H9 (cell line): ENCODE results near the gene RSPH3. TPM values are rescaled to one million over a fixed set of nuclear protein-coding genes. Genes with fewer than 3 reads are reported as not detected.

Experiments
- DNase-seq: peaks from one replicate; pipeline ENCODE4 v3.0.0-alpha.2; 2017
- H2AFZ ChIP-seq: one replicate; pipeline ENCODE4 v1.6.1; 2013; ENCODE audit warnings: mild to moderate bottlenecking, low read length, control low read depth, moderate library complexity
- H2AK5ac ChIP-seq: 2 replicates; pipeline ENCODE4 v1.6.1; 2013; ENCODE audit warnings: low read length, control low read depth, mixed read lengths; ENCODE audit not compliant: insufficient read length
- H2BK120ac ChIP-seq: one replicate; pipeline ENCODE4 v1.6.1; 2013; ENCODE audit warnings: low read depth, mild to moderate bottlenecking, low read length, control low read depth, inconsistent platforms; ENCODE audit not compliant: poor library complexity, severe bottlenecking
- H2BK12ac ChIP-seq: 2 replicates; pipeline ENCODE4 v1.6.1; 2013; ENCODE audit warnings: low read length, control low read depth, mixed read lengths, low read depth; ENCODE audit not compliant: insufficient read length
- H2BK15ac ChIP-seq: 2 replicates; pipeline ENCODE4 v1.6.1; 2013; ENCODE audit warnings: low read depth, low read length, control low read depth
- H2BK20ac ChIP-seq: one replicate; pipeline ENCODE4 v1.6.1; 2013; ENCODE audit warnings: low read depth, mild to moderate bottlenecking, low read length, control low read depth, inconsistent platforms; ENCODE audit not compliant: poor library complexity, severe bottlenecking
- H2BK5ac ChIP-seq: 2 replicates; pipeline ENCODE4 v1.6.1; 2013; ENCODE audit warnings: low read length, control low read depth, mixed read lengths; ENCODE audit not compliant: insufficient read length
- H3K14ac ChIP-seq: 2 replicates; pipeline ENCODE4 v1.6.1; 2013; ENCODE audit warnings: low read length, control low read depth; ENCODE audit not compliant: insufficient read depth
- H3K18ac ChIP-seq: 2 replicates; pipeline ENCODE4 v1.6.1; 2013; ENCODE audit warnings: low read depth, mild to moderate bottlenecking, mixed read lengths, low read length, control low read depth; ENCODE audit not compliant: insufficient read length
- H3K23ac ChIP-seq: 2 replicates; pipeline ENCODE4 v1.6.1; 2013; ENCODE audit warnings: low read length, control low read depth, mixed read lengths, low read depth; ENCODE audit not compliant: insufficient read length
- H3K23me2 ChIP-seq: 2 replicates; pipeline ENCODE4 v1.6.1; 2013; ENCODE audit warnings: low read depth, mild to moderate bottlenecking, mixed read lengths, low read length, control low read depth; ENCODE audit not compliant: insufficient read length, poor library complexity, severe bottlenecking
- H3K27ac ChIP-seq: 2 replicates; pipeline ENCODE4 v1.5.1; 2013; ENCODE audit warnings: low read length, control low read depth, mixed read lengths, low read depth; ENCODE audit not compliant: insufficient read length
- H3K27me3 ChIP-seq: 2 replicates; pipeline ENCODE4 v1.6.1; 2013; ENCODE audit warnings: low read length, control low read depth, inconsistent platforms; ENCODE audit not compliant: insufficient read depth
- H3K4ac ChIP-seq: 2 replicates; pipeline ENCODE4 v1.6.1; 2013; ENCODE audit warnings: low read depth, mild to moderate bottlenecking, control low read depth, inconsistent platforms, low read length, moderate library complexity
- H3K4me1 ChIP-seq: 2 replicates; pipeline ENCODE4 v1.6.1; 2013; ENCODE audit warnings: low read length, control low read depth, inconsistent platforms; ENCODE audit not compliant: insufficient read depth
- H3K4me2 ChIP-seq: 2 replicates; pipeline ENCODE4 v1.6.1; 2013; ENCODE audit warnings: low read length, control low read depth, mixed read lengths; ENCODE audit not compliant: insufficient read length, insufficient read depth
- H3K56ac ChIP-seq: 2 replicates; pipeline ENCODE4 v1.6.1; 2013; ENCODE audit warnings: low read depth, mild to moderate bottlenecking, mixed read lengths, low read length, control low read depth; ENCODE audit not compliant: insufficient read length
- H3K79me1 ChIP-seq: 2 replicates; pipeline ENCODE4 v1.6.1; 2013; ENCODE audit warnings: low read depth, mild to moderate bottlenecking, moderate library complexity, low read length, control low read depth, inconsistent platforms; ENCODE audit not compliant: insufficient read depth, poor library complexity, severe bottlenecking
- H3K79me2 ChIP-seq: 2 replicates; pipeline ENCODE4 v1.6.1; 2013; ENCODE audit warnings: low read length, control low read depth, inconsistent platforms; ENCODE audit not compliant: insufficient read depth
- H3K9ac ChIP-seq: 2 replicates; pipeline ENCODE4 v1.6.1; 2013; ENCODE audit warnings: low read length, control low read depth, mixed read lengths; ENCODE audit not compliant: insufficient read length; ENCODE audit errors: extremely low read depth
- H3K9me3 ChIP-seq: one replicate; pipeline ENCODE4 v1.6.1; 2013; ENCODE audit warnings: low read depth, low read length, inconsistent platforms; ENCODE audit not compliant: control insufficient read depth
- H3T11ph ChIP-seq: one replicate; pipeline ENCODE4 v1.6.1; 2013; ENCODE audit warnings: mild to moderate bottlenecking, low read length, control low read depth, inconsistent platforms
- H4K20me1 ChIP-seq: one replicate; pipeline ENCODE4 v1.6.1; 2013; ENCODE audit not compliant: control insufficient read depth, insufficient read length, insufficient read depth
- H4K5ac ChIP-seq: 2 replicates; pipeline ENCODE4 v1.6.1; 2013; ENCODE audit warnings: low read depth, mild to moderate bottlenecking, mixed read lengths, low read length, control low read depth; ENCODE audit not compliant: insufficient read length
- H4K8ac ChIP-seq: replicated peaks from 2 replicates; pipeline ENCODE4 v1.6.1; 2013; ENCODE audit warnings: low read length, control low read depth, mixed read lengths, low read depth; ENCODE audit not compliant: insufficient read length
- H4K91ac ChIP-seq: 2 replicates; pipeline ENCODE4 v1.6.1; 2013; ENCODE audit warnings: low read depth, mild to moderate bottlenecking, moderate library complexity, mixed read lengths, low read length, control low read depth; ENCODE audit not compliant: insufficient read length
- H3K27ac Mint-ChIP-seq, 3 experiments: 2 replicates in 2 of 3; 3 replicates in 1 of 3; pipeline ENCODE4 v1.8.0; 2020 to 2021; ENCODE audit warnings: mixed read lengths in 3 of 3, mild to moderate bottlenecking in 1 of 3, moderate library complexity in 1 of 3
- H3K27me3 Mint-ChIP-seq: 2 replicates; pipeline ENCODE4 v1.8.0; 2021; ENCODE audit warnings: low read depth, mild to moderate bottlenecking, moderate library complexity, mixed read lengths
- H3K36me3 Mint-ChIP-seq, 3 experiments: 2 replicates in 2 of 3; 3 replicates in 1 of 3; pipeline ENCODE4 v1.8.0; 2020 to 2021; ENCODE audit warnings: low read depth in 3 of 3, mixed read lengths in 3 of 3; ENCODE audit not compliant: insufficient read depth in 1 of 3
- H3K4me1 Mint-ChIP-seq, 2 experiments: 2 replicates each; pipeline ENCODE4 v1.8.0; 2020; ENCODE audit warnings: mixed read lengths in 2 of 2
- H3K4me3 Mint-ChIP-seq, 2 experiments: 2 replicates in 1 of 2; 3 replicates in 1 of 2; pipeline ENCODE4 v1.8.0; 2020 to 2021; ENCODE audit warnings: mild to moderate bottlenecking in 2 of 2, mixed read lengths in 2 of 2, moderate library complexity in 1 of 2
- H3K9me3 Mint-ChIP-seq, 2 experiments: 2 replicates in 1 of 2; 3 replicates in 1 of 2; pipeline ENCODE4 v1.8.0; 2020; ENCODE audit warnings: mild to moderate bottlenecking in 2 of 2, mixed read lengths in 2 of 2, moderate library complexity in 1 of 2
- WGBS: extraction: QIAGEN DNeasy Blood & Tissue Kit; methylation state at CpG from one replicate; pipeline ENCODE4 v1.1.7; 2013; ENCODE audit warnings: missing lambda C conversion rate, low lambda C conversion rate, mixed read lengths; ENCODE audit not compliant: insufficient read length; ENCODE audit errors: extremely low coverage; 5-methylcytosine and 5-hydroxymethylcytosine counted together
- total RNA-seq: library from RNA; stranded (reverse); gene quantifications from 2 replicates; pipeline ENCODE4 v1.2.1, GENCODE V29; 2021
- TF ChIP-seq, protein P1 (sequence below): fragments of 200-600 bp; sonication (generic); conservative IDR thresholded peaks from 3 replicates; pipeline ENCODE4 v1.8.0; 2021; ENCODE audit warnings: antibody characterized with exemption, mild to moderate bottlenecking

The RSPH3 gene
- total RNA-seq, 1 experiment from 2014 or later: 2.2 TPM

DNA sequence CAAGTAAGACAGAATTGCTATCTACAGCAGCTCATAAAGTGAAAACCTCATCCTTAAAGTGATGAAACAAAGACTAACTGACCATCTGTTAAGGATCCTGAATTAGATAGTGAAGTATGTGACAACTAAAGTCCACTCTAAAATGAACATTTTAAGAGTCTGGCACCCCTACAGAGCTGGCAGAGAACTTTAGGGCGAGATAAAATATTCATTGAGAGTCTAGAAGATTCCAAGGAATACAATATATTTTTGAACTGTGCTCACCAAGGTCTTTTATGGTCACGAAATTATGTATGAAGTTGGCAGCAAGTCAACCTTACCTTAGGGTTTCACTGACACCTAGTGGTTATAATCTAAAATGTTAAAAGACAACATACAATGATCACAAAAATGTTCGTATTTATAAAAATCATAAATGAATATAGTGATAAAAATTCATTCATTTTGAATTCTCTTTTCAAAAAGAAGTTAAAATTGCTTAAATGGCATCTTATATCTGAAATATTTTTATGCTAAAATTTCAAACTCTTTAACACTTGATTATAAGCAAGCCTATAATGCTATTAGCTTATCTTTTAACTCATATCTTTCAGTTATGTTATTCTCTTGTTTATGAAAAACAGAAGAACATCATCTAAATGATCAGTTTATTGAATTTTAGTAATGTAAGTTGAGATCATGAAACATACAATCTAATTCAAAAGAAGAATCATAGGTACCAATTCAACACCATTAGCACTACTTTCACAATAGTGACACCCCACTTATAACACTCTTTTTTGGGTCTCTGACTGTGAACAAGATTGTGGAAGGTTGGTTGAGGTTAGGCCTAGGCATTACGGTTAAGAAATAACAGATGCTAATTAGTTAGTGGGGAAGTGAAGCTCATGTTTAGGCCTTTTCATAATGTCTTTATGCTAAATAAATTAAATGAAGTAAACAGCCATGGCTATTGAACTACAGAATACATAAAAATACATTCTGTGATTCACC, 27.5 kb downstream of the RSPH3 start:
- TF ChIP-seq, protein P1, sequence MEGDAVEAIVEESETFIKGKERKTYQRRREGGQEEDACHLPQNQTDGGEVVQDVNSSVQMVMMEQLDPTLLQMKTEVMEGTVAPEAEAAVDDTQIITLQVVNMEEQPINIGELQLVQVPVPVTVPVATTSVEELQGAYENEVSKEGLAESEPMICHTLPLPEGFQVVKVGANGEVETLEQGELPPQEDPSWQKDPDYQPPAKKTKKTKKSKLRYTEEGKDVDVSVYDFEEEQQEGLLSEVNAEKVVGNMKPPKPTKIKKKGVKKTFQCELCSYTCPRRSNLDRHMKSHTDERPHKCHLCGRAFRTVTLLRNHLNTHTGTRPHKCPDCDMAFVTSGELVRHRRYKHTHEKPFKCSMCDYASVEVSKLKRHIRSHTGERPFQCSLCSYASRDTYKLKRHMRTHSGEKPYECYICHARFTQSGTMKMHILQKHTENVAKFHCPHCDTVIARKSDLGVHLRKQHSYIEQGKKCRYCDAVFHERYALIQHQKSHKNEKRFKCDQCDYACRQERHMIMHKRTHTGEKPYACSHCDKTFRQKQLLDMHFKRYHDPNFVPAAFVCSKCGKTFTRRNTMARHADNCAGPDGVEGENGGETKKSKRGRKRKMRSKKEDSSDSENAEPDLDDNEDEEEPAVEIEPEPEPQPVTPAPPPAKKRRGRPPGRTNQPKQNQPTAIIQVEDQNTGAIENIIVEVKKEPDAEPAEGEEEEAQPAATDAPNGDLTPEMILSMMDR: peak; percentile 84
- Histone ChIP-seq H3K9ac (no peak overlapping the region), H3K4me1 (no peaks in the 10 kb centered on the region; the same call in 1 of the 2 replicates), H4K20me1 (no peaks in the 10 kb centered on the region), H3K14ac (no peak overlapping the region), H4K8ac (no peak overlapping the region), H2BK5ac (no peak overlapping the region), H2BK20ac (no peak overlapping the region), H2BK12ac (no peak overlapping the region), H4K5ac (no peak overlapping the region), H3K27me3 (no peaks in the 10 kb centered on the region), H3K79me2 (no peaks in the 10 kb centered on the region), H3K23ac (no peak overlapping the region), H3K18ac (no peak overlapping the region), H3T11ph (no peak overlapping the region), H3K4ac (no peak overlapping the region), H2AK5ac (no peak overlapping the region), H4K91ac (no peak overlapping the region), H3K4me2 (no peak overlapping the region), H3K79me1 (no peaks in the 10 kb centered on the region), H3K9me3 (no peaks in the 10 kb centered on the region), H2AFZ (no peak overlapping the region), H3K23me2 (no peaks in the 10 kb centered on the region), H3K56ac (no peak overlapping the region), H2BK15ac (no peak overlapping the region), H2BK120ac (no peak overlapping the region), H3K27ac (no peak overlapping the region)
- Mint-ChIP-seq H3K4me3 (no peak overlapping the region), H3K4me1 (peaks cover 9 to 16% of the 10 kb centered on the region in 2 experiments), H3K9me3 (peaks cover 15 to 22% of the 10 kb centered on the region in 2 experiments), H3K36me3 (peaks cover 8 to 24% (median 18%) of the 10 kb centered on the region in 3 experiments), H3K27me3 (no peaks in the 10 kb centered on the region), H3K27ac (no peak overlapping the region)
- no peak for DNase-seq
- WGBS: no CpG with 5 or more reads among the region's 4 CpGs
